NCI-H1105 (cell line): ENCODE results near the gene NKAIN2.

ENCODE experiments used
- DNase-seq: peaks from one replicate; lab custom pipeline; 2025; lab: John Stamatoyannopoulos, UW

The NKAIN2 gene

DNA sequence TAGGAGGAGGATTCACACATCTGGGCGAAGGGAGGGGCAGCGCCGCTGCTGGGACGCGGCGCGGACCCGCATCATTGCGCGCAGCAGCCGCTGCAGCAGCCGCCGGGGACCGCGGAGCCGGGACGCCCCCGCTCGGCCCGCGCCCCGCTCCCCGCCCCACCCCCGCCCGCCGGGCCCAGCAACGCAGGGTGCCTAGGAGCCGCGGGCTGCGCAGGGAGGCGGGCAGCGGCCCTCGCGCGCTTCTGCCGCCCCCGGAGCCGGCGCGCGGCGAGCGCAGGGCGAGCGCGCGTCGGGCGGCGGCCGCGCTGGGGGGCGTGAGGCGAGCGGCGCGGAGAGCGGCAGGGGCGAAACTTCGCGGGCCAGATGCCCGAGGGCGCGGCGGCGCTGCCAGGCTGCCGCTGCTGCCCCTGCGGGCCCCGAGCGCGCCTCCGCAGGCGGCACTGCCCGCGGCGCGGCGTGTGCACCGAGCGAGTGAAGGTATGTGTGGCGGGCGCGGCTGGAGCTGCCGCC lies at the start of gene NKAIN2:
Gene NKAIN2 (plus strand): TSS at position 362 of the 510 bp plus-strand sequence.
- DNase-seq, result peak; percentile 51

GRCh38 chr6:123759472-123759871 lies 44.2 kb upstream of the NKAIN2 start:
- DNase-seq, result no peak

DNA sequence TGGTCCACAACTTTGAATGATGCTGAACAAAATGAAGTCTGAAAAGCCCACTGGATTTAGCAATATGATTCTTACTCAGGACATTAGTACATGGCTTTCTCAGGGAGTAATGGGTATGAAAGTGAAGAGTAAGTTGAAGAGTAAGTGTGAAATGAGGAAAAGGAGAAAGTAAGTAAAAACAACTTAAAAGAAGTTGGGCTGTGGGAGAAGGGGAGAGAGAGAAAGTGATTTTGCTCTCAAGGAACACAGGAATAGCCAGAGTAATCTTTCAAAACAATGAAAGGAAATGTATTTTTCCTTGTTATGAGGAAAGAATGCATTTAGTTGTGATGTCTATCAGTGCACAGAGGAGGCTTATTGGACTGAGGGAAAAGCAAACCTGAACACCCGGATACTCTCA lies 39.8 kb upstream of the NKAIN2 start:
- no peak for DNase-seq

DNA sequence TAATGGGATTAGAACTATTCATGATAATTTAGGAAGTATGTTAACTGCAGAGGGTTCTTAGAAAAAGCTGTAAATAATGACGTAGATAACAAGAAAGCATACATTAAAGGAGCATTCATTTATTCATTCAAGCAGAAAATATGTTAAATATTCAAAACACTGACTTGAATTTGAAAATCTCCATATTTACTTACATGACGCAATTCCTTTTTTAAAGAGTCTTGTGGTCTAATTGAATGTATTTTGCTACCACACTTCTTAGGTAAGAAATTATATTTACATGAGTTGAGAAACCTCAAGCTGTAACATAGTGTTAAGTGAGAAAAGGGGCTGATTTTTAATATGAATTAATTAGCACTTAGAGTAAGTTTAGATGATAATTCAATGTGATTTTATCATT lies 38.9 kb upstream of the NKAIN2 start:
- DNase-seq, result no peak

DNA sequence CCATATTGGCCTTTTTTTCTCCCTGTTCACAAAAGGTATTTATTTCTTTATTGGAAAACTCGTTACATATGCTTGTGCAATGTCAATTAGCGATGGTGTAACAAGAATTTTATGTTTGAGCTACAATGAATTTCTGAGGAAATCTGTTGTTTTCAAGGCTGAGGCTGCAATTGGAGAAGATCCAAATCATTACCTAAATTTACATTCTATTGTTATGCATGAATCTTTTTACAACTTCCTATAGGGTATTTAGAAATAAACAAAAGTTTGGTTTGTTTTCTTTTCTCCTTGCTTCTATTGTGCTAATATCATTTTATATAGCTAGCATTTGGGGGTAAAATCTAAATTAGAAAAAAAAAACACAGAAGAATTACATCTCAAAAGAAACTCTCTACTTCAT lies 34.7 kb upstream of the NKAIN2 start:
- DNase-seq, result no peak

GRCh38 chr6:123769431-123769830 lies 34.2 kb upstream of the NKAIN2 start:
- no peak for DNase-seq

DNA sequence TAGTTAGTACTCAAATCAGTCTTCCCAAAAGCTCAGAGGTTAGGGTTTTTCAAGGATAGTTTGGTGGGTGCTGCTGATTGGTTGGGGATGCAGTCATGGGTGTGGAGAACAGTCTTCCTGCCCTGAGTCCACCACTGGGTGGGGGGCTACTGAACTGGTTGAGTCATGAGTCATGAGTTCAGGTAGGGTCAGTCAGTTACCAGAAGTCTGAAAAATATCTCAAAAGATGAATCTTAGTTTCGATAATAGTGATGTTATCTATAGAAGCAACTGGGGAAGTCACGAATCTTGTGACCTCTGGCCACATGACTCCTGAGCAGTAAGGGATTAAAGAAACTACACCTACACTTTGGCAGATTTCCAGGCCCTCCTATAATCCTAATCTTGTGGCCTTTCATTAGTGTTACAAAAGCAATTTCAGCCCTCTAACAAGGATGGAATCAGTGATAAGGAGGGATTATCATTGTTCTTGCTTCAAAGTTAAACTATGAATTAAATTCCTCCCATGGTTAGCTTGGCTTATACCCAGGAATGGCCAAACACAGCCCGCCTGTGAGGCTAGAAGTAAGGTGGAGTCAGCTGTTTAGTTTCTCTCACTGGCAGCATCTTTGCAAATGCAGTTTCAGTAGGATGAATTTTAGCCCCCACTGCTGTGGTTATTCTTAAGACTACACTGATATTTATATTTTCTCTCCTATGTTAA lies 33.3 kb upstream of the NKAIN2 start:
- no peak for DNase-seq

GRCh38 chr6:123771126-123771525 lies 32.5 kb upstream of the NKAIN2 start:
- no peak for DNase-seq

- DNase-seq, result peak; percentile 41
Measured at GRCh38 chr6:123777563-123777962, 26.1 kb upstream of the NKAIN2 start.

- DNase-seq, result no peak
Measured at GRCh38 chr6:123780021-123780420, 23.6 kb upstream of the NKAIN2 start.

GRCh38 chr6:123784330-123784729 lies 19.3 kb upstream of the NKAIN2 start:
- no peak for DNase-seq

DNA sequence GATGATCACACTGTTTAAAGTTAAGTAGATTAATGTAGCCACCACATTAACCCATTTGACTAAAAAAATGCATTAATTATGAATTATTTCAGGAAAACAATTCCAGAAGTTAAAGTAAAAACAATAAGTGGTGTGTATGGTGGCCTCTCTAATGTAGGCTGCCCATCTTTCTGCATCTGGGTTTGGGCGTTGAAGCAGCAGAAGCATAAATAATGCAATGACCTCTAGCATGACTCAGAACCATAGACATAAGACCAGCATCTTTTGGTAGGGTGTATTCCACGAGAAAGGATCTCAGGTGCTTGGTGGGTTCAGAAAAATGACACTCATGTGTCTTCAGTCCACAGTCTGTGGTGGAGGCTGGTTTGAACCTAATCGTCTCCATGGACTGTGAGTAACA lies 18.6 kb upstream of the NKAIN2 start:
- DNase-seq, result no peak

DNA sequence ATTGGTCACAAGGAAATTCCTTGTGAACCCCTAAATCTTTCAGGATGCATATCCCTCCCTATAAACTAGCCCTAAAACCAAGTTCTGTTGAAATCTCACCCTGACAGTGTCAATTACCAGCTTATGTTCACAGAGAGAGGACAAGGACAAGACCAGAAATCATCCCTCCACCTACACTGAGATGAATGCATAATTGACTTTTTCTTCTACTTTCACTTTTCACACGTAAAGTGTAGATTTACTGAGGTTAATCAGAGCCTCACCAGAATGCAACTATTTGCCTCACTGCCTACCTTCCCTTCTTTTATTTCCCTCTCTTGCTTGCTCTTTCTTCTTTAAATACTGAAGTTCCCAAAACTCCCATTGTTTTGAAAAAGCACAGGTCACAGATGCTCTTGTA lies 15.3 kb upstream of the NKAIN2 start:
- no peak for DNase-seq

GRCh38 chr6:123794190-123794589 lies 9.5 kb upstream of the NKAIN2 start:
- DNase-seq, result no peak

- no peak for DNase-seq
Measured at GRCh38 chr6:123794799-123795198, 8.9 kb upstream of the NKAIN2 start.

GRCh38 chr6:123801067-123801466 lies 2.6 kb upstream of the NKAIN2 start:
- no peak for DNase-seq

GRCh38 chr6:123802351-123802696 lies 1.3 kb upstream of the NKAIN2 start:
- no peak for DNase-seq

- peak; percentile 90 for DNase-seq
Measured at GRCh38 chr6:123802697-123803503, 765 bp upstream of the NKAIN2 start.

GRCh38 chr6:123804014-123804786 lies 535 bp downstream of the NKAIN2 start:
- DNase-seq, result peak; percentile 93

DNA sequence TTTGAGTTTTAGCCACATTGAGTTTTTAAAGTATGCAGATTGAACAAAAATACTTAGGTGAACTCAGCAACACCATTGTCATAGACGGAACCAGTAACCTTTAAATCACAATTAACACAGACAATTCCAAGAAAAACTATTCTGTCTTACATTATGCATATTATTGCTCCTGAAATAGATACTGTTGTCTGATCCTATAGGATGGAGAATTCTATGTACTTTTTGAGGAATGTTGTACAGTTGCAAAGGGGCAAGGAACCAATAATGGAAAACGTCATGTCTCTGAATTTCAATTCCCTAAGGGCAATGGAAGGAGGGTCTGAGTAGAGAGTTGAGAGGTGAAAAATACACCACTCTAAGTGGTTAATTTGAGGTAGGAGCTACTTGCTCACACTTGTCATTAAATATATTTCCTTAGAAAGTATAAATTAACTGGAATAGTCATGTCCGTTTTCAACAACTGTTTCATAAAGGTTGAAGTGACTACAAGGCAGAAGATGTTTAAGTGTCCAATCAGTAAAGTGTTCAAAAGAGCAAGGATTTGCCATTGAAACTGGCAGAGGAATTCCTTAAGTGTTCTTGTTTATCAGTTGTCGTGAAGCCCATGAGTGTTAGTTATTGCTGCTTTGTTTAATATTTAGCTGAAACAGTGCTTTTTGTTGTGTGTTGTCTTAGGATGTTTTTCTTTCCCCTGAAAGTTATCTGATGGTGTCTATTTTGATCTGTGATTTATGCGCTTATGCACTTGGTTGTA lies 1.3 kb downstream of the NKAIN2 start:
- no peak for DNase-seq

- DNase-seq, result peak; percentile 17
Measured at GRCh38 chr6:123805921-123806320, 2.3 kb downstream of the NKAIN2 start.

GRCh38 chr6:123806561-123806960 lies 2.9 kb downstream of the NKAIN2 start:
- DNase-seq, result no peak
